Vagina (tissue), 2 donors: ENCODE data around the gene HSFX2. TPM values are rescaled to one million over a fixed set of nuclear protein-coding genes. Genes with fewer than 3 reads are reported as not detected.
A peak's percentile ranks its signal among the peaks of the same experiment; 100 is the strongest.
"Not testable (repeated sequence)": the region's sequence is repeated elsewhere in the genome, so short reads cannot be mapped to it uniquely, and the experiment has no call there.

Experiments
- DNase-seq, 2 donors: peaks; one replicate each; pipeline ENCODE4 v3.0.0-alpha.2; 2017; ENCODE audit errors: extremely low spot score in 2 of 2
- H3K27ac ChIP-seq: fragments of 200-600 bp; sonication (generic); one replicate; pipeline ENCODE4 v1.5.1; 2019
- H3K27me3 ChIP-seq: fragments of 200-600 bp; sonication (generic); one replicate; pipeline ENCODE4 v1.5.1; 2019
- H3K36me3 ChIP-seq, 2 donors: fragments of 200-600 bp; sonication (generic); one replicate each; pipeline ENCODE4 v1.5.1; 2017 to 2019
- H3K4me1 ChIP-seq: fragments of 200-600 bp; sonication (generic); one replicate; pipeline ENCODE4 v1.5.1; 2019
- H3K4me3 ChIP-seq, 2 donors: fragments of 200-600 bp; sonication (generic); 1 replicate in 1 of 2; 2 replicates in 1 of 2; pipeline ENCODE4 v1.5.1; 2016 to 2019
- H3K9me3 ChIP-seq: fragments of 200-600 bp; sonication (generic); one replicate; pipeline ENCODE4 v1.5.1; 2019
- CTCF ChIP-seq, 3 experiments: fragments of 450-650 bp in 2 of 3; fragments of 200-600 bp in 1 of 3; sonication (generic) in 1 of 3; IDR thresholded peaks; one replicate each; pipeline ENCODE4 v1.5.1; 2017 to 2019; ENCODE audit warnings: antibody characterized with exemption in 3 of 3, mild to moderate bottlenecking in 2 of 3, moderate library complexity in 2 of 3
- POLR2A ChIP-seq, 2 donors: fragments of 450-650 bp; IDR thresholded peaks; one replicate each; pipeline ENCODE4 v1.6.1; 2017; ENCODE audit warnings: antibody characterized with exemption in 2 of 2, mild to moderate bottlenecking in 2 of 2, moderate library complexity in 2 of 2
- POLR2AphosphoS5 ChIP-seq, 2 donors: sonication (generic); formaldehyde crosslinking; IDR thresholded peaks; one replicate each; pipeline ENCODE4 v1.9.0; 2017; ENCODE audit warnings: antibody characterized with exemption in 2 of 2, mild to moderate bottlenecking in 2 of 2, low read depth in 1 of 2; ENCODE audit not compliant: insufficient read depth in 1 of 2
- intact Hi-C: fragments of 100-400 bp; cut with DNase I; formaldehyde crosslinking; loops from one replicate; pipeline ENCODE4 v1.15.1; 2023
- total RNA-seq: library from RNA; depleted of rRNA; stranded (reverse); fragments of >200 nt; gene quantifications from one replicate; pipeline ENCODE4 v1.2.3, GENCODE V29; 2016

HSFX2 gene
- total RNA-seq, 1 donor from 2014 or later = not detected

GRCh38 chrX:149563359-149563758 lies 31.8 kb downstream of the HSFX2 start:
- no peaks in the 10 kb centered on the region for H3K27me3 ChIP-seq
- no peaks in the 10 kb centered on the region for H3K36me3 ChIP-seq
- no peak for TF ChIP-seq POLR2AphosphoS5 (IDR thresholded peaks at IDR 0.05; ENCODE audit: insufficient read depth in 1 of 2, low read depth in 1 of 2)
- no peak for TF ChIP-seq CTCF (IDR thresholded peaks at IDR 0.05)
- no peak for TF ChIP-seq POLR2A (IDR thresholded peaks at IDR 0.05)
- intact Hi-C loops = no loop called here
- H3K9me3 ChIP-seq = no peaks in the 10 kb centered on the region
- DNase-seq = peak in 1 of 2 donors; percentile 79
- no peak overlapping the region for H3K4me3 ChIP-seq
- no peaks in the 10 kb centered on the region for H3K4me1 ChIP-seq
- no peak overlapping the region for H3K27ac ChIP-seq

- H3K4me3 ChIP-seq, H3K27me3 ChIP-seq, H3K27ac ChIP-seq, H3K36me3 ChIP-seq, DNase-seq, H3K9me3 ChIP-seq, intact Hi-C loops, H3K4me1 ChIP-seq: not testable (repeated sequence)
Observed at GRCh38 chrX:149555251-149555650, 39.9 kb downstream of the HSFX2 start.

- H3K9me3 ChIP-seq, DNase-seq, intact Hi-C loops, H3K36me3 ChIP-seq, H3K4me3 ChIP-seq, H3K27ac ChIP-seq, H3K27me3 ChIP-seq, H3K4me1 ChIP-seq: not testable (repeated sequence)
Observed at GRCh38 chrX:149551939-149552248, 43.2 kb downstream of the HSFX2 start.

- H3K4me3 ChIP-seq, intact Hi-C loops: not testable (repeated sequence)
Observed at GRCh38 chrX:149551245-149551938, 43.7 kb downstream of the HSFX2 start.

GRCh38 chrX:149550454-149550853 lies 44.7 kb downstream of the HSFX2 start:
- DNase-seq, H3K27ac ChIP-seq, H3K4me3 ChIP-seq, H3K36me3 ChIP-seq, H3K4me1 ChIP-seq, H3K9me3 ChIP-seq, H3K27me3 ChIP-seq, intact Hi-C loops: not testable (repeated sequence)

More at GRCh38 chrX:149551245-149551938, 43.7 kb downstream of the HSFX2 start:
- not testable (repeated sequence) for H3K27me3 ChIP-seq, DNase-seq, H3K9me3 ChIP-seq, H3K36me3 ChIP-seq, H3K27ac ChIP-seq, H3K4me1 ChIP-seq

- intact Hi-C loops, DNase-seq, H3K27me3 ChIP-seq, H3K27ac ChIP-seq, H3K4me1 ChIP-seq, H3K36me3 ChIP-seq, H3K4me3 ChIP-seq, H3K9me3 ChIP-seq: not testable (repeated sequence)
Observed at GRCh38 chrX:149549701-149550100, 45.4 kb downstream of the HSFX2 start, which contains the start of gene HSFX3. HSFX3 (minus strand) TSS chrX:149549924; CDS start chrX:149549852, 72 bp downstream.

GRCh38 chrX:149547782-149548181 lies 47.3 kb downstream of the HSFX2 start:
- H3K4me3 ChIP-seq, H3K9me3 ChIP-seq, H3K36me3 ChIP-seq, intact Hi-C loops, H3K27ac ChIP-seq, H3K27me3 ChIP-seq, H3K4me1 ChIP-seq, DNase-seq: not testable (repeated sequence)

- H3K4me3 ChIP-seq, H3K27ac ChIP-seq, intact Hi-C loops, H3K27me3 ChIP-seq, DNase-seq, H3K36me3 ChIP-seq, H3K4me1 ChIP-seq, H3K9me3 ChIP-seq: not testable (repeated sequence)
Observed at GRCh38 chrX:149546962-149547361, 48.2 kb downstream of the HSFX2 start.

- H3K9me3 ChIP-seq, H3K4me3 ChIP-seq, intact Hi-C loops, H3K36me3 ChIP-seq, H3K27me3 ChIP-seq, DNase-seq, H3K4me1 ChIP-seq, H3K27ac ChIP-seq: not testable (repeated sequence)
Observed at GRCh38 chrX:149545545-149546543, 49.3 kb downstream of the HSFX2 start.
